GM23248 (cell line): ENCODE data around the gene CLDN14. TPM values are rescaled to one million over a fixed set of nuclear protein-coding genes. Genes with fewer than 3 reads are reported as not detected.

Experiments
- DNase-seq: peaks from one replicate; pipeline ENCODE4 v3.0.0-alpha.2; 2015
- H2AFZ ChIP-seq: fragments of 200-600 bp; sonication (generic); 2 replicates; pipeline ENCODE4 v1.6.1; 2016; ENCODE audit warnings: antibody characterized with exemption
- H3F3A ChIP-seq: fragments of 200-600 bp; sonication (generic); 2 replicates; pipeline ENCODE4 v1.6.1; 2016; ENCODE audit warnings: mild to moderate bottlenecking, antibody characterized with exemption, mixed run types; ENCODE audit not compliant: insufficient read depth
- H3K27ac ChIP-seq: fragments of 200-600 bp; sonication (generic); 2 replicates; pipeline ENCODE4 v1.5.1; 2016; ENCODE audit warnings: mild to moderate bottlenecking
- H3K27me3 ChIP-seq: fragments of 200-600 bp; sonication (generic); replicated peaks from 2 replicates; pipeline ENCODE4 v1.6.1; 2016; ENCODE audit warnings: mild to moderate bottlenecking; ENCODE audit not compliant: insufficient read depth
- H3K36me3 ChIP-seq: fragments of 200-600 bp; sonication (generic); 2 replicates; pipeline ENCODE4 v1.6.1; 2016; ENCODE audit warnings: low read depth, mild to moderate bottlenecking
- H3K4me1 ChIP-seq: fragments of 200-600 bp; sonication (generic); 2 replicates; pipeline ENCODE4 v1.6.1; 2016; ENCODE audit warnings: mild to moderate bottlenecking; ENCODE audit not compliant: insufficient read depth
- H3K4me2 ChIP-seq: fragments of 200-600 bp; sonication (generic); one replicate; pipeline ENCODE4 v1.6.1; 2016; ENCODE audit warnings: mild to moderate bottlenecking; ENCODE audit not compliant: unreplicated experiment
- H3K4me3 ChIP-seq: fragments of 200-600 bp; sonication (generic); 2 replicates; pipeline ENCODE4 v1.5.1; 2016; ENCODE audit warnings: mild to moderate bottlenecking
- H3K79me2 ChIP-seq: fragments of 200-600 bp; sonication (generic); 2 replicates; pipeline ENCODE4 v1.6.1; 2016; ENCODE audit warnings: mild to moderate bottlenecking; ENCODE audit not compliant: insufficient read depth
- H3K9ac ChIP-seq: fragments of 200-600 bp; sonication (generic); 2 replicates; pipeline ENCODE4 v1.6.1; 2016; ENCODE audit warnings: mild to moderate bottlenecking
- H3K9me2 ChIP-seq: fragments of 200-600 bp; sonication (generic); 2 replicates; pipeline ENCODE4 v1.6.1; 2016; ENCODE audit warnings: mixed run types, mild to moderate bottlenecking, moderate library complexity; ENCODE audit not compliant: insufficient read depth
- H3K9me3 ChIP-seq: fragments of 200-600 bp; sonication (generic); one replicate; pipeline ENCODE4 v1.6.1; 2017; ENCODE audit warnings: low read depth
- H4K20me1 ChIP-seq: fragments of 200-600 bp; sonication (generic); 2 replicates; pipeline ENCODE4 v1.6.0; 2016; ENCODE audit not compliant: insufficient read depth
- EZH2 ChIP-seq: fragments of 200-600 bp; sonication (generic); IDR thresholded peaks from 2 replicates; pipeline ENCODE4 v1.6.1; 2018; ENCODE audit warnings: antibody characterized with exemption, mild to moderate bottlenecking; ENCODE audit not compliant: insufficient read depth, poor library complexity, severe bottlenecking
- EZH2phosphoT487 ChIP-seq: fragments of 200-600 bp; sonication (generic); IDR thresholded peaks from 2 replicates; pipeline ENCODE4 v1.6.1; 2018; ENCODE audit warnings: antibody characterized with exemption, moderate library complexity, mild to moderate bottlenecking, low read depth; ENCODE audit not compliant: insufficient read depth
- WGBS, 2 experiments: methylation state at CpG; one replicate each; pipeline ENCODE4 v1.1.6; 2015 to 2017; ENCODE audit warnings: low lambda C conversion rate in 2 of 2, low coverage in 1 of 2; ENCODE audit errors: missing lambda C conversion rate in 2 of 2; 5-methylcytosine and 5-hydroxymethylcytosine counted together
- in situ Hi-C: fragments of 300-500 bp; cut with MboI; formaldehyde crosslinking; loops from 2 replicates; pipeline ENCODE4 v1.15.0; 2020
- polyA plus RNA-seq: library from polyadenylated mRNA; unstranded; fragments of >200 nt; fragmentation: Nextera tagmentation; extraction: Ambion mirVana; gene quantifications from 2 replicates; pipeline ENCODE4 v1.2.1, GENCODE V29; 2016
- total RNA-seq: library from RNA; depleted of rRNA; stranded (reverse); fragments of >200 nt; shearing (Covaris generic); gene quantifications from 2 replicates; pipeline ENCODE4 v1.2.3, GENCODE V29; 2014

Gene CLDN14
- total and polyA plus RNA-seq, 2 experiments from 2014 or later = not detected

GRCh38 chr21:36430841-36431240 is 49.1 kb downstream of the CLDN14 start:
- TF ChIP-seq EZH2phosphoT487 = no peak
- TF ChIP-seq EZH2 = no peak
- WGBS, 2 experiments = 62 to 66% methylated on average over 4 of the region's 4 CpGs
- Histone ChIP-seq H3K36me3 (no peaks in the 10 kb centered on the region), H2AFZ (peak overlapping the region; percentile 21; the same call in 1 of the 2 replicates), H3K9ac (peak overlapping the region; percentile 70), H4K20me1 (no peaks in the 10 kb centered on the region), H3K79me2 (no peaks in the 10 kb centered on the region), H3K27ac (peak overlapping the region; percentile 85), H3K27me3 (no peaks in the 10 kb centered on the region), H3K4me2 (peak overlapping the region; percentile 78), H3K9me3 (no peaks in the 10 kb centered on the region), H3K9me2 (no peaks in the 10 kb centered on the region), H3K4me1 (peaks cover 26% of the 10 kb centered on the region), H3K4me3 (peak overlapping the region; percentile 60), H3F3A (peaks cover 19% of the 10 kb centered on the region)
- DNase-seq = peak; percentile 33
- in situ Hi-C loops = no loop called here

- Histone ChIP-seq H4K20me1 (no peaks in the 10 kb centered on the region), H3K79me2 (no peaks in the 10 kb centered on the region), H3K9ac (peak overlapping the region; percentile 75), H3F3A (peaks cover 19% of the 10 kb centered on the region), H3K4me3 (peak overlapping the region; percentile 60), H2AFZ (peak overlapping the region; percentile 21; the same call in 1 of the 2 replicates), H3K4me1 (peaks cover 26% of the 10 kb centered on the region), H3K36me3 (no peaks in the 10 kb centered on the region), H3K9me2 (no peaks in the 10 kb centered on the region), H3K9me3 (no peaks in the 10 kb centered on the region), H3K27me3 (no peaks in the 10 kb centered on the region), H3K4me2 (peak overlapping the region; percentile 81), H3K27ac (peak overlapping the region; percentile 85)
- WGBS, 2 experiments = 9 to 16% methylated on average over 22 of the region's 22 CpGs
- TF ChIP-seq EZH2 = no peak
- TF ChIP-seq EZH2phosphoT487 = no peak
- peak; percentile 100 for DNase-seq
- in situ Hi-C loops = loop anchor here (10.0 kb wide), 1 partner anchor 165 kb away; no protein-coding TSS in a partner anchor
Observed at GRCh38 chr21:36429947-36430546, 49.9 kb downstream of the CLDN14 start.

GRCh38 chr21:36428761-36429432 is 51.0 kb downstream of the CLDN14 start:
- Histone ChIP-seq H3K4me1 (peaks cover 26% of the 10 kb centered on the region), H3K27ac (no peak overlapping the region), H4K20me1 (no peaks in the 10 kb centered on the region), H3K4me2 (peak overlapping the region; percentile 81), H3K9me3 (no peaks in the 10 kb centered on the region), H3K9ac (no peak overlapping the region), H3F3A (peaks cover 19% of the 10 kb centered on the region), H2AFZ (no peak overlapping the region), H3K36me3 (no peaks in the 10 kb centered on the region), H3K9me2 (no peaks in the 10 kb centered on the region), H3K79me2 (no peaks in the 10 kb centered on the region), H3K27me3 (no peaks in the 10 kb centered on the region), H3K4me3 (no peak overlapping the region)
- 90 to 96% methylated on average over 12 of the region's 12 CpGs for WGBS, 2 experiments
- TF ChIP-seq EZH2 = no peak
- no peak for TF ChIP-seq EZH2phosphoT487
- peak; percentile 4 for DNase-seq
- in situ Hi-C loops = loop anchor here (10.0 kb wide), 1 partner anchor 166 kb away; no protein-coding TSS in a partner anchor

GRCh38 chr21:36427502-36427901 is 52.4 kb downstream of the CLDN14 start:
- H3K4me3 ChIP-seq = no peak overlapping the region
- H3K36me3 ChIP-seq = no peaks in the 10 kb centered on the region
- no peak overlapping the region for H3K27ac ChIP-seq
- DNase-seq = no peak
- 84 to 85% methylated on average over 4 of the region's 4 CpGs for WGBS, 2 experiments
- no peaks in the 10 kb centered on the region for H3K27me3 ChIP-seq
- in situ Hi-C loops = loop anchor here (10.0 kb wide), 1 partner anchor 167 kb away; no protein-coding TSS in a partner anchor
- no peaks in the 10 kb centered on the region for H3K79me2 ChIP-seq
- no peak overlapping the region for H3K9ac ChIP-seq
- H3F3A ChIP-seq = peaks cover 19% of the 10 kb centered on the region
- H4K20me1 ChIP-seq = no peaks in the 10 kb centered on the region
- no peaks in the 10 kb centered on the region for H3K9me3 ChIP-seq
- TF ChIP-seq EZH2 = no peak
- no peak for TF ChIP-seq EZH2phosphoT487
- peaks cover 22% of the 10 kb centered on the region for H3K4me1 ChIP-seq
- no peak overlapping the region for H3K4me2 ChIP-seq
- no peak overlapping the region for H2AFZ ChIP-seq
- no peaks in the 10 kb centered on the region for H3K9me2 ChIP-seq
